ENCODE data around the gene RNF123. TPM values are rescaled to one million over a fixed set of nuclear protein-coding genes. Genes with fewer than 3 reads are reported as not detected.
"Not testable (repeated sequence)": the region's sequence is repeated elsewhere in the genome, so short reads cannot be mapped to it uniquely, and the experiment has no call there.

Gene RNF123
- total RNA-seq, 1 donor from 2014 or later, result 20.4 TPM

- no peak for DNase-seq (ENCODE audit: low read depth, low spot score)
Measured at GRCh38 chr3:49680493-49681231, 8.7 kb upstream of the RNF123 start.

DNA sequence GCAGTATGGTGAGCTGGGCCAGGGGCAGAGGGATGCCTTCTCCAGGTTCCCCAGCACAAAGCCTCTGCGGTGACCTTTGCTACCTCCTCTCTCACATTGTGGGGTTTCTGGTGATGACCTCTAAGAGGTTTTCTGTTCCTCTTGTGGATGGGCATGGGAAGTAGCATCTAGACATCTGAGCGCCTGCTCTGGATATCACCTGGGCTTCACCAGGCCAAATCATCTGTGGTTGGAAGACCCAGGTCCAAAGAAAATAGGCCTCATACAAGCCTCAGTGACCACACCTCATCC lies 8.2 kb upstream of the RNF123 start:
- no peak for DNase-seq (ENCODE audit: low read depth, low spot score)

- DNase-seq (ENCODE audit: low read depth, low spot score), result no peak
Measured at GRCh38 chr3:49681543-49681942, 7.8 kb upstream of the RNF123 start.

- no peak for DNase-seq (ENCODE audit: low read depth, low spot score)
Measured at GRCh38 chr3:49683162-49683561, 6.2 kb upstream of the RNF123 start.

- DNase-seq (ENCODE audit: low read depth, low spot score), result not testable (repeated sequence)
Measured at GRCh38 chr3:49684453-49684852, 4.9 kb upstream of the RNF123 start.

- not testable (repeated sequence) for DNase-seq (ENCODE audit: low read depth, low spot score)
Measured at GRCh38 chr3:49685103-49685502, 4.3 kb upstream of the RNF123 start.

GRCh38 chr3:49685846-49686245 lies 3.5 kb upstream of the RNF123 start:
- DNase-seq (ENCODE audit: low read depth, low spot score), result not testable (repeated sequence)

- DNase-seq (ENCODE audit: low read depth, low spot score), result not testable (repeated sequence)
Measured at GRCh38 chr3:49686346-49686745, 3.0 kb upstream of the RNF123 start.

DNA sequence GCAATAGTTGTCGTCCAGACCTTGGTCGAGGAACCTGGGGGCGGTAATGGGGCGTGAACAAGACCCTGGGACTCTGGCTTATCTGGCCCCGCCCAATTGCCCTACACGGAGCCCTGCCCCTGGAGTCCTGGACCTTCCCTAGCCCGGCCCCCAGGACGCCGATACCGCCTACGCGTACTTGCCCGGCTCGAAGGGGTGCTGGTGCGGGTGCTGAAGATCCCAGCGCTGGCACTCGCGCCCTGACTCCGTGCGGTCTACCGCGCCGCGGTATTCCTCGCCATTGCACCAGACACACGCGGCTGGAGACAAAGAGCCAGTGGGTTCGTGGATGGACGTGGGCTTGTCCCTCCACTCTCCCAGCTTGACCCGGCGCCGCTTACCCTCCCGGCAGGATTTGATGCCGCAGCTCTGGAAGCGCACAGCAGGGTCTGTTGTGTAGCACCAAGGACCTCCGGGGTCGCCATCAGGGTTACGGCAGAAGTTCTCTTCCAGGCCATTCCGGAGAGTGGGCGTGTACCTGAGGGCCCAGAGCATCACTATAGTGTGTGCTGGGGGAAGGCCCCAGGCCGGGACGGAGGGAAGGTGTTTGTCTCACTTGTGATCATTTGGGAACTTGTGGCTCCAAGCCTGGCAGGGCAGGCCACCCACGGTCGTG lies 2.5 kb upstream of the RNF123 start:
- not testable (repeated sequence) for DNase-seq (ENCODE audit: low read depth, low spot score)

GRCh38 chr3:49687424-49687795 lies 1.9 kb upstream of the RNF123 start:
- DNase-seq (ENCODE audit: low read depth, low spot score), result not testable (repeated sequence)

DNA sequence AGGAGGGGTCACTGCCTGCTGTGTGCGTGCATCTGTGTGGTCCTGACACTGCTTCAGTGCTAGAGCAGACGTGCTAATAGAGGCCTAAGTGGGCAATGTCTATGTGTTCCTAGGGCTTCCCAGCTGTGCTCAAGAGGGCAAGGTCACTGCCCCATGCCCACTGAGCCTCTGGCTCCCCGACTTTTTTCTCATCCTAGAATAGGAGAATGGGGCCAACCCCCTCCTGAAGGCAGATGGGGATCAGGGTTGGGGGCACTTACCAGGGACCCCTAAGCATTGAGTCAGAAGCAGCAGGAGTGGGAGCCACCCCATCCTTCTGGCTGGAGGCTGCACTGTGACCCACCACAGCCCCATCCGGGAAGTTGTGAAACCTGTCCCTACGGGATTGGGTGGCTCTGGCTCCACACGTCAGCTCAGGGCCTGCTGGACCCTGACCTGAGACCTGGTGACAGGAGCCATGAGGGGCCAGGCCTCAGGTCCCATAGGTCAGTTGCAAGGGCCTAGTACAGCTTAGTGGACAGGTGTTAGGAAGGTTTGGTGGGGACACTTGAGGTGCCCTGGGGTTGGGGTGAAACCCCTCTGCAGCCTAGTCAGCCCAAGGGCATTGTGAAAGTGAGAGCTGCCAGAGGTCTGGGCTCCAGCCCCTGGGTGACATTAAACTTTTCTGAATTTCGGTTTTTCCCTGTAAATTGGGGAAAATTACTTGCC lies 865 bp upstream of the RNF123 start:
- DNase-seq (ENCODE audit: low read depth, low spot score), result not testable (repeated sequence)

- not testable (repeated sequence) for DNase-seq (ENCODE audit: low read depth, low spot score)
Measured at GRCh38 chr3:49689908-49690624, 709 bp downstream of the RNF123 start.

GRCh38 chr3:49690856-49691255 lies 1.5 kb downstream of the RNF123 start:
- DNase-seq (ENCODE audit: low read depth, low spot score), result not testable (repeated sequence)

DNA sequence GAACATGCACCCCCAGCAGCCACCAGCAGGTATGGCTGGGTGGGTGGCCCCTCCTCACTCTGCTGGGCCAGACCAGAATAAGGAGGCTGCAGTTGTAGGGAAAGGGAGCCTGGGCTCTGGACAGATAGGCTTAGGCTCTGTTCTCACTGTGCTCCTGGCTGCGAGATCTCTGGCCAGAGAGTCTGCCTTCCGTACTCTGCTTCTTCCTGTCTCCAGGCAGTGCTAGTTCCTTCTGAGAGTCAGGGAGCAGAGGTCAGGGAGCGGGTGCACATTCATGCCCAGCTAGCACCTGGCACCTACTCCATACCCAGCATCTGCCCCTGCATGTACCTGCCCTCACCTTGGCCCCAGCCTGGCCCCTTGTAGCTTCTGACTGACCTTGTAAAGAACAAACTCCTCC lies 2.1 kb downstream of the RNF123 start:
- DNase-seq (ENCODE audit: low read depth, low spot score), result not testable (repeated sequence)

DNA sequence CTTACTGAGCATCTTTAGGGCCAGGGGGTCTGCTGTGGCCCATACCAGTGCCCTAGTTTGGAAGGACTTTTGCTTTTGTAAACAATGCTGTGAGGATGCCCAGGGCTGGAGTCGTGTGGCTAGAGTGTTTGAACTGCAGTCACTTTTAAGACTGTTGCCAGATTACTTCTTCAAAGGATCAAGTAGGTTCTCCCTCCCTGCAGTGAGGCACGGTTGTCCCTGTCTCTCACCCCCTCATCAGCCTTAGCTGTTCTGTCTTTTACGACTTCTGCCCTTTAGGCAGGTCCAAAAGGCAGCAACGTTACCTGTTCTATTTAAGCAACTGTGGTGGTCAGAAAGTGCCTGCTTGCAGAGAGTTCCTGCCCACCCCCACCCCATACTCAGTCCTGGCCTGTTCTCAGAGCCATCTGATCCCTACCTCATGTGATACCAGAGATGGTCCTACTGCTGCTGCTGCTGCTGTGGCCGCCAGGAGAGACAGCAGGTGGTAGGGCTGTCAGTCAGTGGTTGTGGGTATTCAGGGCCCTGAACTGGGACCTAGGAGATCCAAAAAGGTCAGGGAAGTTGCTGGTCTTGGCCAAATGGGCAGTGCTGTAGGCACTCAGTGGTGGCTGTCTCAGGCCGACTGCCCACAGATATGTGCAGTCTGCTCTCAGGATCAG lies 5.2 kb downstream of the RNF123 start:
- not testable (repeated sequence) for DNase-seq (ENCODE audit: low read depth, low spot score)

GRCh38 chr3:49695350-49696015 lies 6.1 kb downstream of the RNF123 start:
- not testable (repeated sequence) for DNase-seq (ENCODE audit: low read depth, low spot score)

GRCh38 chr3:49699281-49699979 lies 10.1 kb downstream of the RNF123 start:
- DNase-seq (ENCODE audit: low read depth, low spot score), result no peak

GRCh38 chr3:49700014-49700413 lies 10.7 kb downstream of the RNF123 start:
- DNase-seq (ENCODE audit: low read depth, low spot score), result no peak

GRCh38 chr3:49700453-49701128 lies 11.2 kb downstream of the RNF123 start:
- no peak for DNase-seq (ENCODE audit: low read depth, low spot score)
